HepG2 (cell line): ENCODE measurements around the gene BLOC1S4. TPM values are rescaled to one million over a fixed set of nuclear protein-coding genes. Genes with fewer than 3 reads are reported as not detected.

ENCODE experiments used
- ATAC-seq: fragments of 200-7000 bp; cut with Tn5 transposase; 3 replicates; pipeline ENCODE4 v1.9.1; 2020; ENCODE audit warnings: mild to moderate bottlenecking, moderate library complexity
- BruUV-seq: library from RNA; stranded (reverse); fragments of 400-500 nt; replicated peaks from 2 replicates; lab custom pipeline; 2021; lab: Mats Ljungman, UMichigan
- CTCF ChIA-PET: fragments of 300-600 bp; formaldehyde crosslinking; extraction: SDS; loops from one replicate; lab custom pipeline; 2021; ENCODE audit warnings: low total read pairs, inconsistent platforms, low intra/inter-chr PET ratio; lab: Yijun Ruan, JAX
- POLR2A ChIA-PET: fragments of 350-600 bp; sonication (Branson Sonifier 250); formaldehyde crosslinking; loops from one replicate; lab custom pipeline; 2020; ENCODE audit warnings: antibody characterized with exemption, inconsistent platforms; lab: Yijun Ruan, JAX
- DNase-seq: peaks from one replicate; pipeline ENCODE4 v3.0.0-alpha.2; 2015; ENCODE audit warnings: low spot score
- FAIRE-seq: peaks from 3 replicates; lab custom pipeline; 2011; peaks lifted over from hg19 to GRCh38; lab: Jason Lieb, UNC
- H2AFZ ChIP-seq: one replicate; pipeline ENCODE4 v1.6.1; 2011; ENCODE audit warnings: low read length, inconsistent platforms
- H3K27ac ChIP-seq: fragments of 300-600 bp; 3 replicates; pipeline ENCODE4 v1.8.0; 2011; ENCODE audit warnings: mixed run types, mild to moderate bottlenecking, mixed read lengths, low read length, inconsistent platforms; ENCODE audit not compliant: insufficient read depth; ENCODE audit errors: extremely low read length
- H3K27me3 ChIP-seq, 2 experiments: fragments of 200-600 bp in 1 of 2; 2 replicates in 1 of 2; 3 replicates in 1 of 2; pipeline versions ENCODE4 v1.6.0 to v1.8.0; 2011; ENCODE audit warnings: low read length in 2 of 2, mild to moderate bottlenecking in 2 of 2, moderate library complexity in 2 of 2, inconsistent platforms in 1 of 2; ENCODE audit not compliant: insufficient read depth in 2 of 2, control insufficient read depth in 1 of 2
- H3K36me3 ChIP-seq, 2 experiments: fragments of 200-600 bp in 1 of 2; replicated peaks in 1 of 2; 2 replicates in 1 of 2; 3 replicates in 1 of 2; pipeline versions ENCODE4 v1.5.1 to v1.8.0; 2011; ENCODE audit warnings: low read length in 2 of 2, inconsistent platforms in 1 of 2; ENCODE audit not compliant: insufficient read depth in 2 of 2, control insufficient read depth in 1 of 2
- H3K4me1 ChIP-seq: 2 replicates; pipeline ENCODE4 v1.5.1; 2012; ENCODE audit warnings: low read length, inconsistent platforms; ENCODE audit not compliant: insufficient read depth
- H3K4me2 ChIP-seq: 2 replicates; pipeline ENCODE4 v1.6.0; 2011; ENCODE audit warnings: low read depth, low read length, inconsistent platforms
- H3K4me3 ChIP-seq, 3 experiments: fragments of 200-600 bp in 1 of 3; sonication (generic), shearing (Covaris generic) in 1 of 3; replicated peaks in 1 of 3; 2 replicates each; pipeline ENCODE4 v1.5.1; 2011 to 2016; ENCODE audit warnings: low read length in 3 of 3, inconsistent platforms in 2 of 3, low read depth in 2 of 3, mild to moderate bottlenecking in 2 of 3, control low read depth in 1 of 3, mixed read lengths in 1 of 3; ENCODE audit not compliant: insufficient read depth in 1 of 3
- H3K79me2 ChIP-seq: one replicate; pipeline ENCODE4 v1.6.1; 2011; ENCODE audit warnings: low read length, inconsistent platforms; ENCODE audit not compliant: insufficient read depth
- H3K9ac ChIP-seq: 2 replicates; pipeline ENCODE4 v1.6.0; 2011; ENCODE audit warnings: mild to moderate bottlenecking, low read depth, low read length, inconsistent platforms; ENCODE audit not compliant: insufficient read depth
- H3K9me3 ChIP-seq: 2 replicates; pipeline ENCODE4 v1.5.1; 2012; ENCODE audit warnings: mild to moderate bottlenecking, low read length
- H4K20me1 ChIP-seq: 2 replicates; pipeline ENCODE4 v1.6.0; 2011; ENCODE audit warnings: inconsistent platforms, mild to moderate bottlenecking, low read length, moderate library complexity; ENCODE audit not compliant: insufficient read depth
- CBX1 ChIP-seq: IDR thresholded peaks from one replicate; pipeline ENCODE4 v1.6.1; 2016; ENCODE audit warnings: antibody characterized with exemption, low read depth
- DRAP1 ChIP-seq: IDR thresholded peaks from 2 replicates; pipeline ENCODE4 v1.6.1; 2016; ENCODE audit warnings: missing genetic modification reagents, missing compliant biosample characterization
- IRF9 ChIP-seq: sonication (generic); formaldehyde crosslinking; IDR thresholded peaks from 2 replicates; pipeline ENCODE4 v1.8.0; 2022; ENCODE audit warnings: missing genetic modification reagents, mild to moderate bottlenecking, borderline replicate concordance
- KMT2A ChIP-seq: sonication (generic); formaldehyde crosslinking; IDR thresholded peaks from 2 replicates; pipeline ENCODE4 v1.4.0; 2020; ENCODE audit warnings: missing genetic modification reagents
- POGK ChIP-seq: sonication (generic); formaldehyde crosslinking; conservative IDR thresholded peaks from 2 replicates; pipeline ENCODE4 v1.8.0; 2022; ENCODE audit warnings: mild to moderate bottlenecking, moderate library complexity, missing genetic modification reagents
- SP140L ChIP-seq: sonication (generic); formaldehyde crosslinking; IDR thresholded peaks from 2 replicates; pipeline ENCODE4 v1.4.0; 2020; ENCODE audit warnings: missing genetic modification reagents, borderline replicate concordance
- THAP11 ChIP-seq: IDR thresholded peaks from 2 replicates; pipeline ENCODE4 v1.6.1; 2016; ENCODE audit warnings: missing biosample characterization, missing genetic modification reagents
- THAP7 ChIP-seq: sonication (generic); formaldehyde crosslinking; IDR thresholded peaks from 2 replicates; pipeline ENCODE4 v1.8.1; 2023; ENCODE audit warnings: mild to moderate bottlenecking, missing genetic modification reagents
- THAP9 ChIP-seq: sonication (generic); formaldehyde crosslinking; IDR thresholded peaks from 2 replicates; pipeline ENCODE4; 2020; ENCODE audit warnings: missing genetic modification reagents, mild to moderate bottlenecking, borderline replicate concordance
- TOE1 ChIP-seq: sonication (generic); formaldehyde crosslinking; IDR thresholded peaks from 2 replicates; pipeline ENCODE4 v1.4.0; 2020; ENCODE audit warnings: mild to moderate bottlenecking, missing genetic modification reagents
- ZC3H4 ChIP-seq: sonication (generic); formaldehyde crosslinking; IDR thresholded peaks from 2 replicates; pipeline ENCODE4 v1.4.0; 2020; ENCODE audit warnings: missing genetic modification reagents, borderline replicate concordance
- ZFX ChIP-seq: sonication (generic); formaldehyde crosslinking; IDR thresholded peaks from 2 replicates; pipeline ENCODE4 v1.4.0; 2020; ENCODE audit warnings: mild to moderate bottlenecking, low read depth, missing genetic modification reagents, moderate library complexity
- ZMYM3 ChIP-seq: sonication (generic); formaldehyde crosslinking; IDR thresholded peaks from 2 replicates; pipeline ENCODE4 v1.5.1; 2020; ENCODE audit warnings: mild to moderate bottlenecking, missing genetic modification reagents
- ZNF3 ChIP-seq: IDR thresholded peaks from 2 replicates; pipeline ENCODE4 v1.7.0; 2017; ENCODE audit warnings: inconsistent platforms
- ZNF430 ChIP-seq: sonication (generic); formaldehyde crosslinking; IDR thresholded peaks from 2 replicates; pipeline ENCODE4 v1.9.0; 2021; ENCODE audit warnings: mild to moderate bottlenecking, missing genetic modification reagents
- ZNF564 ChIP-seq: sonication (generic); formaldehyde crosslinking; IDR thresholded peaks from 2 replicates; pipeline ENCODE4 v1.8.1; 2023; ENCODE audit warnings: mild to moderate bottlenecking, missing genetic modification reagents
- ZNF605 ChIP-seq: sonication (generic); formaldehyde crosslinking; IDR thresholded peaks from 2 replicates; pipeline ENCODE4 v1.8.0; 2022; ENCODE audit warnings: mild to moderate bottlenecking, missing genetic modification reagents
- ZNF777 ChIP-seq: sonication (generic); formaldehyde crosslinking; IDR thresholded peaks from 2 replicates; pipeline ENCODE4 v1.4.0; 2020; ENCODE audit warnings: missing genetic modification reagents
- WGBS: methylation state at CpG from one replicate; pipeline ENCODE4 v1.1.6; 2017; ENCODE audit warnings: low lambda C conversion rate; 5-methylcytosine and 5-hydroxymethylcytosine counted together
- in situ Hi-C: cut with HindIII; loops from 2 replicates; pipeline ENCODE4 v1.10.0; 2017; ENCODE audit warnings: low pct_unique_long_range_greater_than_20kb; ENCODE audit not compliant: extremely low pct_ligation_motif_present
- intact Hi-C: fragments of 100-400 bp; cut with micrococcal nuclease; formaldehyde crosslinking; loops from one replicate; pipeline ENCODE4 v1.10.0; 2022; ENCODE audit not compliant: unreplicated experiment
- polyA plus RNA-seq, 8 experiments: library from polyadenylated mRNA; depleted of rRNA in 3 of 8; stranded (reverse) in 7 of 8; unstranded in 1 of 8; fragments of >200 nt; fragmentation: Illumina TruSeq in 4 of 8; extraction: Trizol in 4 of 8; gene quantifications; 2 replicates each; pipeline versions ENCODE4 v1.2.1 to v1.2.3, GENCODE V29; 2011 to 2016; ENCODE audit warnings: low read depth in 4 of 8, missing spikeins in 1 of 8, mixed read lengths in 1 of 8; ENCODE audit not compliant: insufficient read depth in 1 of 8
- total RNA-seq, 5 experiments: library from RNA; depleted of rRNA; stranded (reverse); fragments of >200 nt; fragmentation: Illumina TruSeq; extraction: Trizol; gene quantifications; 2 replicates each; pipeline ENCODE4 v1.2.3, GENCODE V29; 2016; ENCODE audit warnings: low read depth in 1 of 5

The BLOC1S4 gene
- total and polyA plus RNA-seq, 2 of the 13 experiments (the other 11 are each of a cell fraction or from before 2014, with no cell fraction given) = 15.5 to 20.9 TPM

- DNase-seq = no peak
- no peak for ATAC-seq
- Histone ChIP-seq H3K27ac (peak overlapping the region; percentile 81), H3K4me1 (peaks cover 76% of the 10 kb centered on the region), H3K9me3 (no peaks in the 10 kb centered on the region), H3K27me3 (no peaks in the 10 kb centered on the region; a peak in 1 of 5 replicates), H3K4me3 (peak overlapping the region; percentile 82 to 96 (median 83)), H4K20me1 (peaks cover 10% of the 10 kb centered on the region; the same call in 1 of the 2 replicates), H3K4me2 (peak overlapping the region; percentile 93), H3K9ac (peak overlapping the region; percentile 91), H3K36me3 (peaks cover 4 to 12% of the 10 kb centered on the region in 2 experiments; a peak in 2 of 5 replicates), H2AFZ (no peak overlapping the region), H3K79me2 (peaks cover 39% of the 10 kb centered on the region)
- intact Hi-C loops (no loop called here), in situ Hi-C loops (no loop called here)
- WGBS = 22% methylated on average over 3 of the region's 8 CpGs
- no peak for FAIRE-seq
- BruUV-seq = no TSS peak
- POLR2A ChIA-PET = interaction anchor here (0.9 to 4.6 kb wide), 16 partner anchors 9 to 218 kb away, joined by 3 to 65 read pairs (median 5); partner anchors contain the start of genes BLOC1S4, MRFAP1, MRFAP1L1 and TBC1D14
- CTCF ChIA-PET = no interaction called here
- TF ChIP-seq DRAP1 (CRISPR knock-in tag) = no peak
- TF ChIP-seq ZNF3 (CRISPR knock-in tag) = 0 out of 2 replicates have a peak, but pooled peaks have one; percentile 1
- no peak for TF ChIP-seq CBX1
- TF ChIP-seq TOE1 (CRISPR knock-in tag) = no peak
- TF ChIP-seq IRF9 = peak; percentile 25; the same call in 1 of the 2 replicates
- TF ChIP-seq THAP11 = peak; percentile 11; the same call in 1 of the 2 replicates
- TF ChIP-seq ZC3H4 (CRISPR knock-in tag) = peak; percentile 75; the same call in 1 of the 2 replicates
- TF ChIP-seq THAP9 (CRISPR knock-in tag) = peak; percentile 55; the same call in 1 of the 2 replicates
- TF ChIP-seq THAP7 (CRISPR knock-in tag) = 0 out of 2 replicates have a peak, but pooled peaks have one; percentile 49
- peak; percentile 36; the same call in 1 of the 2 replicates for TF ChIP-seq ZNF564
- TF ChIP-seq SP140L (CRISPR knock-in tag) = no peak
- 0 out of 2 replicates have a peak, but pooled peaks have one; percentile 60 for TF ChIP-seq ZNF430 (CRISPR knock-in tag)
- 0 out of 2 replicates have a peak, but pooled peaks have one; percentile 27 for TF ChIP-seq ZMYM3
- peak; percentile 61; the same call in 1 of the 2 replicates for TF ChIP-seq ZNF777
- 0 out of 2 replicates have a peak, but pooled peaks have one; percentile 36 for TF ChIP-seq POGK
- peak; percentile 31; the same call in 1 of the 2 replicates for TF ChIP-seq KMT2A
- 0 out of 2 replicates have a peak, but pooled peaks have one; percentile 37 for TF ChIP-seq ZNF605 (CRISPR knock-in tag)
- peak; percentile 65; the same call in 1 of the 2 replicates for TF ChIP-seq ZFX (CRISPR knock-in tag)
These were observed 23.6 kb upstream of the BLOC1S4 start for GRCh38 chr4:6692379-6692778.
